CD4-positive, alpha-beta T cell treated with Interleukin-4 for 4 hours (primary cell): ENCODE measurements around the gene SLITRK1.

Source experiments
- DNase-seq: peaks from one replicate; pipeline ENCODE4 v3.0.0-alpha.2; 2020

Gene SLITRK1

GRCh38 chr13:83865161-83866137 is 16.8 kb downstream of the SLITRK1 start:
- DNase-seq: no peak

- DNase-seq: no peak
Measured at GRCh38 chr13:83853771-83854170, 28.5 kb downstream of the SLITRK1 start.

GRCh38 chr13:83845106-83845505 is 37.2 kb downstream of the SLITRK1 start:
- DNase-seq: no peak

- no peak for DNase-seq
Measured at GRCh38 chr13:83839146-83839545, 43.1 kb downstream of the SLITRK1 start.

DNA sequence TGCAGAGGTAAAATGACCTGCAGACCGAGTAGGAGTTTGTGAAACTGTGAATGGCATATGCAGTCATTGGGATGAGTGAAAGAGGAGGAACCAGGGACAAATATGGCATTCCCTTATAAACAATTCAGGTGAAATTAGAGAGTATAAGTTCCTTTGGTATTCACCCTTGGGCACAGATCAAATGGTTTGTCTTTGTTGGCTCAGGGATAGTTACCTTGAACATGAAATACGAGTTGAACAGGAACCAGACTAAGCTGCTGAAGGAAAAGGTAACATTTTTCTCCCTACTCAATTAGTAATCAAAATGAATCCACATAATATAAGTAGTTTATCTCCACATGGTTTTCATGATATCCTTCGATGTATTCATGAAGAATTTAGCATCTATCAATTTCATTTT is 50.5 kb downstream of the SLITRK1 start:
- no peak for DNase-seq

DNA sequence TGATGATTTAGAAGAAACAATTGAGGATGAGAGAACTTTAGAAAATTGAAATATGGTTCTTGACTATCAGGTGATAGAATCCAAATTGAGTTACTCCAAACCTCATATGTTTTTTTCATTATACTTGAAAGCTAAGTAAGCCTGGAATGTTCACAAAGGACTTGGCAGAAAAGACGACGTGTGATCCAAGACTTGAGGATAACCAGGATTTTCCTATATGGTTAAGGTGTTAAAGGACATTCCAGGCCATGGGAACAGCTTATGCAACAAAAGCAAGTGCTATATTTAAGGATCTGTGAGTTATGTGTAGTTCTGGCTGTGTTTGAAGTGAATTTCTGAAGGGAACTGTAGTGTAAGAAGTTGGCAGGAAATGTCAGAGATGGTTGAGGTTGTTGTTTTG is 52.5 kb downstream of the SLITRK1 start:
- no peak for DNase-seq

- no peak for DNase-seq
Measured at GRCh38 chr13:83827338-83827737, 54.9 kb downstream of the SLITRK1 start.
